HG02884 (cell line): ENCODE measurements around the gene FLT1.

Experiments
- ATAC-seq: cut with Tn5 transposase; IDR thresholded peaks from one replicate; pipeline ENCODE4 v1.9.1; 2021; ENCODE audit warnings: mild to moderate bottlenecking, moderate library complexity; ENCODE audit not compliant: unreplicated experiment

FLT1 gene

GRCh38 chr13:28257305-28257704, 237.6 kb downstream of the FLT1 start:
- ATAC-seq = no peak

GRCh38 chr13:28252547-28252946, 242.4 kb downstream of the FLT1 start:
- no peak for ATAC-seq

- ATAC-seq = no peak
These were observed 243.5 kb downstream of the FLT1 start for GRCh38 chr13:28251466-28251865.

GRCh38 chr13:28250542-28250941, 244.4 kb downstream of the FLT1 start:
- no peak for ATAC-seq
